ENCODE measurements around the gene TIAM2. TPM values are rescaled to one million over a fixed set of nuclear protein-coding genes. Genes with fewer than 3 reads are reported as not detected.

TIAM2 gene
- total and polyA plus RNA-seq, 10 of the 15 experiments (the other 5 are each of a cell fraction or from before 2014, with no cell fraction given) = 1.1 to 10.5 (median 2.3) TPM

DNA sequence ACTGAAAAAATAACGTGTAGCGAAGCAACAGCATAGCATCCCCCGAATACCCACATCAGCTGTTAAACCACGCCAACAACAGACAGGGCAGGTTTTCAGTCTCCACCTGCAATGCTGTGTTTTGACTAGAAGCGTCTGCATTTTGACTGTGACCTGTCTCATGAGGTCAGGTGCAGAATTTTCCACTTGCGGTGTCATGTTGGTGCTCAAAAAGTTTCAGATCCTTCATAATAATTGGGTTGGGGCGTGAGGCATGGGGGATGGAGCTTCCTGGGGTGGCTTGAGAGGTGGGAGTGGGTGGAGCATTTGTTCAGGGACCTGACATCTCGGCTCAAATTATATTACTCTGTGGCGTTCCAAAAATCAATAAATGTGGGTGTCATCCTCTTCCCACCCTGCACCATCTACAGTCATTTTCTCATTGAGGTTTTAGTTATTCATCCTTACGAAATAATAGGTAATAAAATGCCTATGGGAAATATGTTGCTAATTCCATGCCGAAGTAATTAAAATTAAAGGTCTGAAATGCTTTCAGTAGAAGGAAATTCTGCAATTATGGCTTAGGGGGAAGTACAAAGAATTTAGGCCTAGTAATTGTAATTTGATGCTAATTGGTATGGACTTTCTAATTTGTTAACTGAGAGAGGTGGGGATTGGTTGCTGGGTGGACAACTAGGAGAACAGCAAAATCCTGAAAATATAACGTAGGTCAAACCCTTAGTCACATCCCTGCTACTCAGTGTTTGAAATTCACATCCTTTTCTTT is 81.0 kb downstream of the TIAM2 start (continued):
- TF ChIP-seq BMI1 (IDR thresholded peaks at IDR 0.05; ENCODE audit: borderline replicate concordance) (peak; percentile 51; the same call in 1 of the 2 replicates), EP300 (IDR thresholded peaks at IDR 0.05; ENCODE audit: borderline replicate concordance in 1 of 2, control insufficient read depth in 1 of 2, low read depth in 2 of 2, low read length in 2 of 2) (peak; percentile 49 to 57; a peak in 2 of 4 replicates), MYB (IDR thresholded peaks at IDR 0.05; ENCODE audit: borderline replicate concordance, low read depth, low read length) (0 out of 2 replicates have a peak, but pooled peaks have one; percentile 23), NFIC (IDR thresholded peaks at IDR 0.05; ENCODE audit: low read depth, low read length) (peak; percentile 51; the same call in 1 of the 2 replicates), GABPA (IDR thresholded peaks at IDR 0.05; ENCODE audit: low read depth) (no peak), NBN (IDR thresholded peaks at IDR 0.05) (0 out of 2 replicates have a peak, but pooled peaks have one; percentile 34), SPI1 (IDR thresholded peaks at IDR 0.05; ENCODE audit: borderline replicate concordance, insufficient read depth, low read depth, low read length) (peak; percentile 23; the same call in 1 of the 2 replicates), IKZF1 (conservative IDR thresholded peaks at IDR 0.05) (peak; percentile 67), MTA2 (IDR thresholded peaks at IDR 0.05; ENCODE audit: low read depth) (peak; percentile 89), NR2F1 (conservative IDR thresholded peaks at IDR 0.05) (peak; percentile 92), ATF7 (IDR thresholded peaks at IDR 0.05; ENCODE audit: low read depth) (peak; percentile 50; the same call in 1 of the 2 replicates), RAD51 (IDR thresholded peaks at IDR 0.05) (0 out of 2 replicates have a peak, but pooled peaks have one; percentile 27), IKZF2 (IDR thresholded peaks at IDR 0.05) (peak; percentile 72 to 80)

- CTCF ChIA-PET = no interaction called here
- ATAC-seq (peak; percentile 6; the same call in 1 of the 3 replicates), FAIRE-seq (no peak), DNase-seq (ENCODE audit: low read depth, low spot score) (no peak)
- no peaks in the 10 kb centered on the region for H4K20me1 ChIP-seq (ENCODE audit: control insufficient read depth, insufficient read depth)
- SMC1A ChIA-PET (ENCODE audit: uncharacterized antibody, unreplicated experiment) = interaction anchor here (1.2 to 1.6 kb wide), 2 partner anchors 14 to 97 kb away, joined by 4 to 5 read pairs; no protein-coding TSS in a partner anchor
- no peak overlapping the region for H3K4me2 ChIP-seq (ENCODE audit: control insufficient read depth, insufficient read depth)
- H3K27me3 ChIP-seq (replicated peaks in 1 of 2; ENCODE audit: control insufficient read depth in 2 of 2, insufficient read depth in 2 of 2, low read length in 1 of 2) = no peaks in the 10 kb centered on the region
- no peak overlapping the region for H3K4me3 ChIP-seq
- TF ChIP-seq YBX1 (IDR thresholded peaks at IDR 0.05) = no peak
- TF ChIP-seq RUNX3 (IDR thresholded peaks at IDR 0.05; ENCODE audit: low read length) = peak; percentile 18; the same call in 1 of the 2 replicates
- TF ChIP-seq, protein P1, sequence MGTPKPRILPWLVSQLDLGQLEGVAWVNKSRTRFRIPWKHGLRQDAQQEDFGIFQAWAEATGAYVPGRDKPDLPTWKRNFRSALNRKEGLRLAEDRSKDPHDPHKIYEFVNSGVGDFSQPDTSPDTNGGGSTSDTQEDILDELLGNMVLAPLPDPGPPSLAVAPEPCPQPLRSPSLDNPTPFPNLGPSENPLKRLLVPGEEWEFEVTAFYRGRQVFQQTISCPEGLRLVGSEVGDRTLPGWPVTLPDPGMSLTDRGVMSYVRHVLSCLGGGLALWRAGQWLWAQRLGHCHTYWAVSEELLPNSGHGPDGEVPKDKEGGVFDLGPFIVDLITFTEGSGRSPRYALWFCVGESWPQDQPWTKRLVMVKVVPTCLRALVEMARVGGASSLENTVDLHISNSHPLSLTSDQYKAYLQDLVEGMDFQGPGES (IDR thresholded peaks at IDR 0.05) = no peak
- TF ChIP-seq NR2C2 (IDR thresholded peaks at IDR 0.05; ENCODE audit: borderline replicate concordance, control insufficient read depth, insufficient read length, low read depth) = no peak
- no peak for TF ChIP-seq MEF2B (IDR thresholded peaks at IDR 0.05; ENCODE audit: partially characterized antibody, poor library complexity, severe bottlenecking)
- TF ChIP-seq STAT1 (conservative IDR thresholded peaks at IDR 0.05) = no peak
- TF ChIP-seq JUNB (IDR thresholded peaks at IDR 0.05) = peak; percentile 39; the same call in 1 of the 2 replicates
- no peak for TF ChIP-seq CBX5 (IDR thresholded peaks at IDR 0.05; ENCODE audit: low read depth)
- TF ChIP-seq EED (IDR thresholded peaks at IDR 0.05; ENCODE audit: low read depth) = no peak
- no peaks in the 10 kb centered on the region; the same call in 1 of the 2 replicates for H3K4me1 ChIP-seq (ENCODE audit: control insufficient read depth, insufficient read depth, low read length)
- no peaks in the 10 kb centered on the region for H3K79me2 ChIP-seq (ENCODE audit: control insufficient read depth, insufficient read depth, low read length)
- H3K9ac ChIP-seq (ENCODE audit: control insufficient read depth, insufficient read depth, low read length) = no peak overlapping the region
- H3K9me3 ChIP-seq (replicated peaks; ENCODE audit: control insufficient read depth, insufficient read depth, low read length) = no peaks in the 10 kb centered on the region
- in situ Hi-C loops (cut with MboI) (no loop called here), intact Hi-C loops (cut with micrococcal nuclease; ENCODE audit: unreplicated experiment) (no loop called here)
- BruUV-seq (replicated peaks) = no TSS peak
- RAD21 ChIA-PET (ENCODE audit: unreplicated experiment) = no interaction called here
- no peak overlapping the region for H2AFZ ChIP-seq (ENCODE audit: control insufficient read depth, low read depth, low read length)
- 14% methylated on average over 7 of the region's 7 CpGs for WGBS (ENCODE audit: insufficient coverage, insufficient replicate concordance, low lambda C conversion rate, missing lambda C conversion rate)
- no peak overlapping the region for H3K27ac ChIP-seq (ENCODE audit: control insufficient read depth, insufficient read depth)
- POLR2A ChIA-PET = no interaction called here
- no peaks in the 10 kb centered on the region for H3K36me3 ChIP-seq (ENCODE audit: control insufficient read depth in 2 of 2, insufficient read depth in 2 of 2, low read length in 1 of 2)
Measured at GRCh38 chr6:155077331-155077730, 82.2 kb downstream of the TIAM2 start.

Data from GM12878 (cell line).